ENCODE results near the gene NDUFV3. TPM values are rescaled to one million over a fixed set of nuclear protein-coding genes. Genes with fewer than 3 reads are reported as not detected.
A peak's percentile ranks its signal among the peaks of the same experiment; 100 is the strongest.
"Not testable (repeated sequence)": the region's sequence is repeated elsewhere in the genome, so short reads cannot be mapped to it uniquely, and the experiment has no call there.

NDUFV3 gene
- polyA plus RNA-seq, 1 donor from 2014 or later: 17.4 TPM

DNA sequence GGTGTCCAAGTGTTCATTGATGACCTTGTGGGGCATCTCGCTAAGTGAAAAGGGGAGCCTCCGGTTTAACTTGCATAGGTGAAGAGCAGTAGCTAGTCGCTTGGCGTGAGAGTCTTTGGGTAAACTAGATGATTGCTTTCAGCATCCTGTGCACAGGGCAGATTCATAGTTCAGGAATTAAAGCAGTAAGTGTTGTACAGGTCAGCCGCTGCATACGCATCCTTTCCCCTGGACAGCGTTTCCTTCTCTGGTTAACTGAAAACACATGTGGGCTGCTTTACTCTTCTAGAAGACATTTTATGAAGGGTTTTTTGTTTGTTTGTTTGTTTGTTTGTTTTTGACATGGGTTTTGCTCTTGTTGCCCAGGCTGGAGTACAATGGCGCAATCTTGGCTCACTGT is 12.1 kb downstream of the NDUFV3 start:
- Mint-ChIP-seq H3K27ac (no peak overlapping the region), H3K9me3 (no peaks in the 10 kb centered on the region), H3K4me3 (no peak overlapping the region), H3K27me3 (no peaks in the 10 kb centered on the region), H3K4me1 (no peaks in the 10 kb centered on the region), H3K36me3 (peaks cover 9% of the 10 kb centered on the region)

GRCh38 chr21:42906233-42906632 is 13.1 kb downstream of the NDUFV3 start:
- Mint-ChIP-seq H3K4me1 (no peaks in the 10 kb centered on the region), H3K27me3 (no peaks in the 10 kb centered on the region)

GRCh38 chr21:42908484-42908883 is 15.4 kb downstream of the NDUFV3 start:
- H3K36me3 Mint-ChIP-seq: peaks cover 14% of the 10 kb centered on the region
- not testable (repeated sequence) for H3K4me3 Mint-ChIP-seq

More at GRCh38 chr21:42906233-42906632, 13.1 kb downstream of the NDUFV3 start:
- Mint-ChIP-seq H3K9me3 (no peaks in the 10 kb centered on the region), H3K27ac (no peak overlapping the region), H3K36me3 (peaks cover 10% of the 10 kb centered on the region), H3K4me3 (no peak overlapping the region)

DNA sequence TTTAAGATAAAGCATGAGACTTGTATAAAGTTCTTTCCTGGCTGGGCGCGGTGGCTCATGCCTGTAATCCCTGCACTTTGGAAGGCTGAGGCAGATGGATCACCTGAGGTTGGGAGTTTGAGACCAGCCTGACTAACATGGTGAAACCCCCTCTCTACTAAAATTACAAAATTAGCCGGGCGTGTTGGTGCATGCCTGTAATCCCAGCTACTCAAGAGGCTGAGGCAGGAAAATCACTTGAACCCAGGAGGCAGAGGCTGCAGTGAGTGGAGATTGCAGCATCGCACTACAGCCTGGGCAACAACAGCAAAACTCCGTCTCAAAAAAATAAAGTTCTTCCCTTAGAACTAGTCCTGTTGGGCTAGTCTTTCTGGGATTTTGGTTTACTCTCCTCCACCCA is 18.8 kb downstream of the NDUFV3 start:
- not testable (repeated sequence) for H3K27me3 Mint-ChIP-seq, H3K4me3 Mint-ChIP-seq, H3K9me3 Mint-ChIP-seq, H3K27ac Mint-ChIP-seq, H3K36me3 Mint-ChIP-seq, H3K4me1 Mint-ChIP-seq

More at GRCh38 chr21:42908484-42908883, 15.4 kb downstream of the NDUFV3 start:
- not testable (repeated sequence) for H3K4me1 Mint-ChIP-seq, H3K27me3 Mint-ChIP-seq, H3K9me3 Mint-ChIP-seq, H3K27ac Mint-ChIP-seq

DNA sequence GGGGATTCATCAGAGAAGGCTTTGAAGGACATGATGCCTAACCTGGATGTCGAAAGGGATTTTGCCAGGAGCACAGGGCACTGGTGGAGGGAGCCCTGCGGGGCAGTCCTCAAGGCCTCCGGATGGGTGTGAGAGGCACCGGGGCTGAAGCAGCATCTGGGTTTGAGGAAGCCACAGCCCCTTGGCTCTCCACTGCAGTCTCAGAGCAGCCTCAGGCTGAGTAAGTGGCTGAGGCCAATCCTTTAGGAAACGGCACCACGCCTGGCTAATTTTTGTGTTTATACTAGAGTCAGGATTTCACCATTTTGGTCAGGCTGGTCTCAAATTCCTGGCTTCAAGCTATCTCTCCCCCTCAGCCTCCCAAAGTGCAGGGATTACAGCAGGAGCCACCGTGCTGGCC is 20.4 kb downstream of the NDUFV3 start:
- H3K27ac Mint-ChIP-seq: no peak overlapping the region
- H3K27me3 Mint-ChIP-seq: no peaks in the 10 kb centered on the region
- no peaks in the 10 kb centered on the region for H3K9me3 Mint-ChIP-seq
- peaks cover 12% of the 10 kb centered on the region for H3K36me3 Mint-ChIP-seq
- H3K4me1 Mint-ChIP-seq: peaks cover 0 to 2% (median 0%) of the 10 kb centered on the region in 3 donors
- H3K4me3 Mint-ChIP-seq: no peak overlapping the region

GRCh38 chr21:42918291-42918690 is 25.2 kb downstream of the NDUFV3 start:
- H3K4me1 Mint-ChIP-seq: peaks cover 0 to under 1% (median 0%) of the 10 kb centered on the region in 3 donors
- no peak overlapping the region for H3K27ac Mint-ChIP-seq
- no peaks in the 10 kb centered on the region for H3K27me3 Mint-ChIP-seq
- H3K36me3 Mint-ChIP-seq: peaks cover 5% of the 10 kb centered on the region
- H3K4me3 Mint-ChIP-seq: no peak overlapping the region
- H3K9me3 Mint-ChIP-seq: no peaks in the 10 kb centered on the region

- Mint-ChIP-seq H3K4me3 (no peak overlapping the region), H3K27me3 (no peaks in the 10 kb centered on the region), H3K36me3 (peaks cover 5% of the 10 kb centered on the region), H3K4me1 (peaks cover 6 to 12% (median 9%) of the 10 kb centered on the region in 3 donors), H3K9me3 (no peaks in the 10 kb centered on the region), H3K27ac (no peak overlapping the region)
Measured at GRCh38 chr21:42921927-42922326, 28.8 kb downstream of the NDUFV3 start.

DNA sequence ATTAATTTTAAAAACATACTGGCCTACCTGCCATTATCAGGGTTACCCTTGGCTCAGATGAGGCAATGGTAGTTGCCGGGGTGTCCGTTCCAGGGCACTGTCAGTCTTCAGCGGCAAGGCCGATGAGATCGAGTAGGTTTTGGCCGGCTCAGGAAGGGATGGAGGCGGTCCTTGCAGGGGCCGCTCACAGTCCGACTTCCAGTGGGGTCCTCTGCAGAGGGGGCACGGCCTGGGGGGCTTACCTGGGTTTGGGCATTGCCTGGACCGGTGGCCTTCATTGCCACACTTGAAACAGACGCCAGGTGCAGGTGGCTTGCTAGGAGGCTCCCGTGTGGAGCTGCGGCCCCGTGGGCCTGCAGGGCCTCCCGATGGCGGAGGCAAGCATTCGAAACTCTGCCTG is 29.8 kb downstream of the NDUFV3 start:
- peaks cover 6 to 12% (median 9%) of the 10 kb centered on the region in 3 donors for H3K4me1 Mint-ChIP-seq
- H3K4me3 Mint-ChIP-seq: no peak overlapping the region
- H3K9me3 Mint-ChIP-seq: no peaks in the 10 kb centered on the region
- no peak overlapping the region for H3K27ac Mint-ChIP-seq
- no peaks in the 10 kb centered on the region for H3K27me3 Mint-ChIP-seq
- peaks cover 4% of the 10 kb centered on the region for H3K36me3 Mint-ChIP-seq

DNA sequence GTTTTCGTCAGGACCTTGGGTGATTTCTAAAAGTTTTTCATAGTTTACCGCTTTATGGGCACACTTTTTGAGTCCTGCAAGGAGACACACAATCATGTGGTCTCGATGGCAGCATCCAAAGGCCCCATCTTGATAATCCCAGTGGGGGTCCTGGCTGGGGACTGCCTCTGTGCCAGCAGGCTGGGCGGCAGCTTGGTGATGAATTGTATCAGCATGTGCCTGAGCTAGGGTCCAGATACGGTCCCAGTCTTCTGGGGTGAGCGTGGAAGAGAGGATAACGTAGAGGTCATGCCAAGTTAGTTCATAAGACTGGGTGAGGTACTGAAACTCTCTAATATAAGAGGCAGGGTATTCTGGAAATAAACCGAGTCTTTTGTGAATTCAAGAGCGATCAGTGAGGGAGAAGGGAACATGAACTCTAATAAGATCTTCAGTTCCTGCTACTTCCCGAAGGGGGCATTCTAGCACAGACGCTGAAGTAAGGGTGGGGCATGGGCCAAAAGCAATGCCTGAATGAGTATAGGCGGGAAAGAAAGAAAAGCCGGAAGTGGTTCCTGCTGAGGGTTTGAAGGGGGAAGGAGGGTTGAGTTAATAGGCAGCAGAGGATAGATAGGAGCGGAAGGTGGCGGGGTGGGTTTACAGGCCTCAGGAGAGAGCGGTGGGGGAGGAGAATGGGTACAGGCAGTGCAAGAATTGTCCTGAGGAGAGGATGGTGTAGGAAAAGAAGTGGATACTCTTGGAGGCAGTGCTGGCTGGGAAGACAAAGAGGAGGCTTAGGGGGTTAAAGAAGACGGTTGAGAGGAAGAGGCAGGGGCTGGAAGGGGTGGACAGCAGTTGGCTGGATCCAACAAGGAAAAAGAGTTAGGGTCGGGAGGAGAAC is 30.7 kb downstream of the NDUFV3 start:
- Mint-ChIP-seq H3K4me1 (peaks cover 6 to 12% (median 9%) of the 10 kb centered on the region in 3 donors), H3K9me3 (no peaks in the 10 kb centered on the region), H3K4me3 (peak overlapping the region in 2 of 4 donors; percentile 11 to 81), H3K27me3 (no peaks in the 10 kb centered on the region), H3K36me3 (no peaks in the 10 kb centered on the region), H3K27ac (peak overlapping the region in 1 of 3 donors; percentile 65)

- Mint-ChIP-seq H3K4me3 (no peak overlapping the region), H3K4me1 (peaks cover 6 to 12% (median 9%) of the 10 kb centered on the region in 3 donors), H3K27ac (no peak overlapping the region), H3K9me3 (no peaks in the 10 kb centered on the region), H3K36me3 (no peaks in the 10 kb centered on the region), H3K27me3 (no peaks in the 10 kb centered on the region)
Measured at GRCh38 chr21:42924433-42924751, 31.3 kb downstream of the NDUFV3 start.

- H3K4me1 Mint-ChIP-seq: peaks cover 6 to 12% (median 9%) of the 10 kb centered on the region in 3 donors
- no peaks in the 10 kb centered on the region for H3K36me3 Mint-ChIP-seq
- no peaks in the 10 kb centered on the region for H3K27me3 Mint-ChIP-seq
- no peak within 1 kb of the TSS for H3K4me3 Mint-ChIP-seq
- no peaks in the 10 kb centered on the region for H3K9me3 Mint-ChIP-seq
- H3K27ac Mint-ChIP-seq: no peak within 1 kb of the TSS
Measured at GRCh38 chr21:42925114-42925926, 32.2 kb downstream of the NDUFV3 start, which contains the start of gene ERVH48-1. ERVH48-1 (minus strand) TSS chr21:42925630; CDS start chr21:42919006, 6,624 bp downstream.

- not testable (repeated sequence) for H3K27ac Mint-ChIP-seq, H3K36me3 Mint-ChIP-seq, H3K9me3 Mint-ChIP-seq, H3K4me3 Mint-ChIP-seq, H3K27me3 Mint-ChIP-seq
- peaks cover 6 to 12% (median 9%) of the 10 kb centered on the region in 3 donors for H3K4me1 Mint-ChIP-seq
Measured at GRCh38 chr21:42927474-42928200, 34.5 kb downstream of the NDUFV3 start.

GRCh38 chr21:42929969-42930368 is 36.9 kb downstream of the NDUFV3 start:
- Mint-ChIP-seq H3K4me1 (peaks cover 0 to 4% (median 0%) of the 10 kb centered on the region in 3 donors), H3K36me3 (no peaks in the 10 kb centered on the region), H3K27me3 (no peaks in the 10 kb centered on the region), H3K4me3 (no peak overlapping the region), H3K9me3 (no peaks in the 10 kb centered on the region), H3K27ac (no peak overlapping the region)

DNA sequence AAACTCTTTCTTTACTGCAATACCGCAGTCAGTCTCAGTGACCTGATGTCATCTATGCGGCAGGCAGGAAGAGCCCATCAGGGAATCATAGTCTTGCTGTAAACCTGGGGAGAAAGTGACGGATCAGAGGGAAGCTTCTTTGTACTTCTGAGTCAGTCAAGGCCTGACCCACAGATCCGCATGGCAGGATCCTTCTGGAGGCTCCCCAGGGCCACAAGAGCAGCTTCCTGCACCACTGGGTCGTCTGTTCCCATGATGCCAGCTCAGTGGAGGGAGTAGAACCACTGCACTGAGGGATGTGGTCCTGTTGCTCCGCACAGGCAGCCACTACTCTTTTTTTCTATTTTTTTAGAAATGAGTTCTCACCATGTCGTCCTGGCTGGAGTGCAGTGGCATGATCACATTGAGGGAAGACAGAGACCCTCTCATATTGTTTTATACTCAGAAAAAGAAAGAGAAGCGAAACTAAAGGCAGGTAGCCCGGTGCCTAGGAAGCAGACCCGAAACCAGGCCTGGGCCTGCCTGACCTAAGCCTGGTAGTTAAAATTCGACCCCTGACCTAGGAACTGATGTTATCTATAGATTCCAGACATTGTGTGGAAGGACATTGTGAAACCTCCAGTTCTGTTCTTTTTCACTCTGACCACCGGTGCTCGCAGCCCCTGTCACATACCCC is 38.6 kb downstream of the NDUFV3 start:
- Mint-ChIP-seq H3K27ac (no peak overlapping the region), H3K4me1 (peaks cover under 1 to 5% (median 4%) of the 10 kb centered on the region in 3 donors), H3K36me3 (no peaks in the 10 kb centered on the region), H3K9me3 (no peaks in the 10 kb centered on the region), H3K4me3 (peak overlapping the region in 1 of 4 donors; percentile 32), H3K27me3 (no peaks in the 10 kb centered on the region)
